OCI-LY7 (cell line): ENCODE results near the gene TP73.

Experiments
- CTCF ChIP-seq: fragments of 200-600 bp; sonication (generic); conservative IDR thresholded peaks from 2 replicates; pipeline ENCODE4 v1.5.1; 2014; ENCODE audit warnings: mild to moderate bottlenecking, antibody characterized with exemption, low read length, moderate library complexity, mixed read lengths
- EZH2phosphoT487 ChIP-seq: fragments of 200-600 bp; sonication (generic); IDR thresholded peaks from 2 replicates; pipeline ENCODE4 v1.6.1; 2018; ENCODE audit warnings: low read depth, borderline replicate concordance, mild to moderate bottlenecking, mixed run types, antibody characterized with exemption, low read length, moderate library complexity, mixed read lengths

GRCh38 chr1:3676581-3677470 is 24.5 kb downstream of the TP73 start:
- TF ChIP-seq CTCF (no peak), EZH2phosphoT487 (no peak)
